NCI-H82 (cell line): ENCODE measurements around the gene MIDN.
"Not testable (repeated sequence)": the region's sequence is repeated elsewhere in the genome, so short reads cannot be mapped to it uniquely, and the experiment has no call there.

Experiments
- DNase-seq: peaks from one replicate; lab custom pipeline; 2025; lab: John Stamatoyannopoulos, UW

The MIDN gene

GRCh38 chr19:1246265-1247087, 1.9 kb upstream of the MIDN start:
- not testable (repeated sequence) for DNase-seq

GRCh38 chr19:1247748-1248138, 640 bp upstream of the MIDN start:
- no peak for DNase-seq

- DNase-seq, result peak; percentile 77
Measured at GRCh38 chr19:1248786-1249297, 459 bp downstream of the MIDN start.

GRCh38 chr19:1249298-1249989, 1.1 kb downstream of the MIDN start:
- peak; percentile 92 for DNase-seq

- DNase-seq, result no peak
Measured at GRCh38 chr19:1249990-1250436, 1.6 kb downstream of the MIDN start.

GRCh38 chr19:1250437-1251260, 2.3 kb downstream of the MIDN start:
- peak; percentile 91 for DNase-seq

- DNase-seq, result peak; percentile 76
Measured at GRCh38 chr19:1251330-1252220, 3.2 kb downstream of the MIDN start.

GRCh38 chr19:1252221-1252820, 3.9 kb downstream of the MIDN start:
- no peak for DNase-seq

GRCh38 chr19:1252821-1253513, 4.6 kb downstream of the MIDN start:
- no peak for DNase-seq

GRCh38 chr19:1253514-1254080, 5.2 kb downstream of the MIDN start:
- no peak for DNase-seq

- no peak for DNase-seq
Measured at GRCh38 chr19:1254081-1254527, 5.7 kb downstream of the MIDN start.

GRCh38 chr19:1254530-1255185, 6.3 kb downstream of the MIDN start:
- no peak for DNase-seq

GRCh38 chr19:1255186-1256161, 7.1 kb downstream of the MIDN start:
- DNase-seq, result no peak

- DNase-seq, result no peak
Measured at GRCh38 chr19:1256646-1257474, 8.5 kb downstream of the MIDN start.

- DNase-seq, result no peak
Measured at GRCh38 chr19:1257475-1258162, 9.2 kb downstream of the MIDN start.

- no peak for DNase-seq
Measured at GRCh38 chr19:1258163-1258492, 9.7 kb downstream of the MIDN start.
